Measurements from ENCODE around the gene ZSCAN26. TPM values are rescaled to one million over a fixed set of nuclear protein-coding genes. Genes with fewer than 3 reads are reported as not detected.

The ZSCAN26 gene
- total and polyA plus RNA-seq, 4 donors = 2.8 to 9.7 (median 6.1) TPM

DNA sequence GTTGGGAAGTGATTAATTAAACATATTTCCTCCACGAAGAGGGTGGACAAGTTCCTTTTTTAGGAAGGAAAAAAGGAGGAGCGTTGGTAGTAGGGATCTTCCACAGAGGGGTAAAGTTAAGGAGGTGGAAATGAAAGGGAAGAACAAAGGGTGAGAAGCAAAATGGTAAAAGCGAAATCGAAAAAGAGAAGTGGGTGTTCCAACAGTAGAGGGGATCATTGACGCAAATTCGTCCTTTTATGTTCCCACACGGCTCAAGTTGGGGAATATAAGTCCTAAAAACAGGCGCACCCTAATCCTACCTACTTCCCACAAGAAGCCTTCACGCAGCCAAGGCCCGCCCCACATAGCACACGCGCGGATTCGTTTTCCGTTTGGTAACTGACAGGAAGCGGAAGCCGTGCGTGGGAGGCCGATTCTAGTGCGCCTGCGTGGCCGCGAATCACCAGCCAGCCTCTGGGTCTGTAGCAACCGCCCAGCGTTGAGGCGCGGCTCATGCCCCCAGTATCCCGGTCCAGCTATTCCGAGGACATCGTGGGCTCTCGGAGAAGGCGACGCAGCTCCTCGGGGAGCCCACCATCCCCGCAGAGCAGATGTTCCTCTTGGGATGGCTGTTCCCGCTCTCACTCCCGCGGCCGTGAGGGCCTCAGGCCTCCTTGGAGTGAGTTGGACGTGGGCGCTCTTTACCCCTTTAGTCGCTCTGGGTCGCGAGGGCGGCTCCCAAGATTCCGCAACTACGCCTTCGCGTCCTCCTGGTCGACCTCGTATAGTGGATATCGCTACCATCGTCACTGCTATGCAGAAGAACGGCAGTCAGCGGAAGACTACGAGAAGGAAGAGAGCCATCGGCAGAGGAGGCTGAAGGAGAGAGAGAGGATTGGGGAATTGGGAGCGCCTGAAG is 7.8 kb upstream of the ZSCAN26 start, which contains the start of gene NKAPL:
Gene NKAPL, plus strand, starts transcription at position 421 of the 901 bp plus-strand sequence. Its CDS starts 75 bp downstream, at position 496.
- Histone ChIP-seq H3K36me3 (ENCODE audit: control insufficient read depth in 4 of 4, insufficient read depth in 3 of 4, low read depth in 1 of 4, low read length in 3 of 4) (no peaks in the 10 kb centered on the region), H3K27ac (ENCODE audit: low read depth in 1 of 2, low read length in 2 of 2) (no peak within 1 kb of the TSS), H3K9ac (ENCODE audit: low read depth in 1 of 2, low read length in 2 of 2) (no peak within 1 kb of the TSS), H3K4me1 (ENCODE audit: control insufficient read depth in 4 of 4, insufficient read depth in 4 of 4, low read length in 3 of 4) (no peaks in the 10 kb centered on the region), H3K9me3 (ENCODE audit: control insufficient read depth in 4 of 4, low read length in 3 of 4) (peaks cover 0 to 6% (median 3%) of the 10 kb centered on the region in 4 donors), H3K27me3 (ENCODE audit: control insufficient read depth in 4 of 4, insufficient read depth in 4 of 4, low read length in 3 of 4) (no peaks in the 10 kb centered on the region), H3K4me3 (ENCODE audit: low read depth in 1 of 3, low read length in 3 of 3) (peak within 1 kb of the TSS; percentile 36 to 71 (median 43))
- 34% methylated on average over 58 of the region's 58 CpGs for WGBS
- peak; percentile 66 for DNase-seq (ENCODE audit: low spot score)
- TF ChIP-seq TAF1 (conservative IDR thresholded peaks at IDR 0.05) = no peak
- TF ChIP-seq EGR1 (IDR thresholded peaks at IDR 0.05; ENCODE audit: low read depth in 2 of 2) = peak; percentile 54 to 80
- no peak for TF ChIP-seq FOXA2 (IDR thresholded peaks at IDR 0.05)
- TF ChIP-seq NR2F2 (IDR thresholded peaks at IDR 0.05) = no peak
- no peak for TF ChIP-seq FOXA1 (IDR thresholded peaks at IDR 0.05)
- TF ChIP-seq, protein P1, sequence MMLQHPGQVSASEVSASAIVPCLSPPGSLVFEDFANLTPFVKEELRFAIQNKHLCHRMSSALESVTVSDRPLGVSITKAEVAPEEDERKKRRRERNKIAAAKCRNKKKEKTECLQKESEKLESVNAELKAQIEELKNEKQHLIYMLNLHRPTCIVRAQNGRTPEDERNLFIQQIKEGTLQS (IDR thresholded peaks at IDR 0.05) = no peak
- no peak for TF ChIP-seq REST (IDR thresholded peaks at IDR 0.05)
- no peak for TF ChIP-seq YY1 (IDR thresholded peaks at IDR 0.05)
- no peak for TF ChIP-seq MAX (IDR thresholded peaks at IDR 0.05)
- no peak for TF ChIP-seq HNF4A (conservative IDR thresholded peaks at IDR 0.05)
- peak; percentile 58 to 86 for TF ChIP-seq GABPA (IDR thresholded peaks at IDR 0.05 in 1 of 2, conservative IDR thresholded peaks at IDR 0.05 in 1 of 2)
- peak in 1 of 2 donors; percentile 11 for TF ChIP-seq RAD21 (IDR thresholded peaks at IDR 0.05)
- no peak for TF ChIP-seq ZBTB33 (IDR thresholded peaks at IDR 0.05)
- no peak for TF ChIP-seq SP1 (IDR thresholded peaks at IDR 0.05)
- TF ChIP-seq JUND (IDR thresholded peaks at IDR 0.05) = no peak
- no peak for TF ChIP-seq HNF4G (IDR thresholded peaks at IDR 0.05)
- TF ChIP-seq CTCF (IDR thresholded peaks at IDR 0.05; ENCODE audit: low read depth, low read length, missing input control) = no peak
- TF ChIP-seq RXRA (IDR thresholded peaks at IDR 0.05) = no peak
